Activated B cell treated with CpG ODN at 0.5 μM for 24 hours (primary cell): Measurements from ENCODE around the gene ESM1. TPM values are rescaled to one million over a fixed set of nuclear protein-coding genes. Genes with fewer than 3 reads are reported as not detected.

ENCODE experiments used
- ATAC-seq: fragments of 200-7000 bp; cut with Tn5 transposase; one replicate; pipeline ENCODE4 v1.10.0; 2021; ENCODE audit warnings: low read depth, mild to moderate bottlenecking, moderate library complexity
- CTCF ChIA-PET: fragments of 350-600 bp; sonication (Branson Sonifier 250); formaldehyde crosslinking; loops from one replicate; lab custom pipeline; 2021; ENCODE audit warnings: antibody characterized with exemption; lab: Charles Lee
- POLR2A ChIA-PET: fragments of 350-600 bp; sonication (Branson Sonifier 250); formaldehyde crosslinking; loops from one replicate; lab custom pipeline; 2021; ENCODE audit warnings: antibody characterized with exemption; lab: Charles Lee
- DNase-seq: peaks from one replicate; pipeline ENCODE4 v3.0.0; 2022
- H3K27ac Mint-ChIP-seq: one replicate; pipeline ENCODE4 v1.8.0; 2020; ENCODE audit warnings: mixed read lengths
- H3K27me3 Mint-ChIP-seq: one replicate; pipeline ENCODE4 v1.8.0; 2021; ENCODE audit warnings: mixed read lengths
- H3K36me3 Mint-ChIP-seq: one replicate; pipeline ENCODE4 v1.8.0; 2021; ENCODE audit warnings: low read depth, mixed read lengths
- H3K4me1 Mint-ChIP-seq: one replicate; pipeline ENCODE4 v1.8.0; 2021; ENCODE audit warnings: mixed read lengths
- H3K4me3 Mint-ChIP-seq: one replicate; pipeline ENCODE4 v1.8.0; 2020; ENCODE audit warnings: mild to moderate bottlenecking, mixed read lengths
- H3K9me3 Mint-ChIP-seq: one replicate; pipeline ENCODE4 v1.8.0; 2020; ENCODE audit warnings: mixed read lengths
- intact Hi-C: fragments of 100-400 bp; cut with micrococcal nuclease; formaldehyde crosslinking; loops from one replicate; pipeline ENCODE4 v1.15.1; 2024
- total RNA-seq: library from RNA; stranded (reverse); gene quantifications from 2 replicates; pipeline ENCODE4 v1.2.3, GENCODE V29; 2022
- TF ChIP-seq, protein P1 (sequence below): fragments of 200-600 bp; IDR thresholded peaks from one replicate; pipeline ENCODE4 v1.8.0; 2022; ENCODE audit warnings: antibody characterized with exemption, mild to moderate bottlenecking

ESM1 gene, protein sequence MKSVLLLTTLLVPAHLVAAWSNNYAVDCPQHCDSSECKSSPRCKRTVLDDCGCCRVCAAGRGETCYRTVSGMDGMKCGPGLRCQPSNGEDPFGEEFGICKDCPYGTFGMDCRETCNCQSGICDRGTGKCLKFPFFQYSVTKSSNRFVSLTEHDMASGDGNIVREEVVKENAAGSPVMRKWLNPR
- total RNA-seq = not detected in 2 replicates

DNA sequence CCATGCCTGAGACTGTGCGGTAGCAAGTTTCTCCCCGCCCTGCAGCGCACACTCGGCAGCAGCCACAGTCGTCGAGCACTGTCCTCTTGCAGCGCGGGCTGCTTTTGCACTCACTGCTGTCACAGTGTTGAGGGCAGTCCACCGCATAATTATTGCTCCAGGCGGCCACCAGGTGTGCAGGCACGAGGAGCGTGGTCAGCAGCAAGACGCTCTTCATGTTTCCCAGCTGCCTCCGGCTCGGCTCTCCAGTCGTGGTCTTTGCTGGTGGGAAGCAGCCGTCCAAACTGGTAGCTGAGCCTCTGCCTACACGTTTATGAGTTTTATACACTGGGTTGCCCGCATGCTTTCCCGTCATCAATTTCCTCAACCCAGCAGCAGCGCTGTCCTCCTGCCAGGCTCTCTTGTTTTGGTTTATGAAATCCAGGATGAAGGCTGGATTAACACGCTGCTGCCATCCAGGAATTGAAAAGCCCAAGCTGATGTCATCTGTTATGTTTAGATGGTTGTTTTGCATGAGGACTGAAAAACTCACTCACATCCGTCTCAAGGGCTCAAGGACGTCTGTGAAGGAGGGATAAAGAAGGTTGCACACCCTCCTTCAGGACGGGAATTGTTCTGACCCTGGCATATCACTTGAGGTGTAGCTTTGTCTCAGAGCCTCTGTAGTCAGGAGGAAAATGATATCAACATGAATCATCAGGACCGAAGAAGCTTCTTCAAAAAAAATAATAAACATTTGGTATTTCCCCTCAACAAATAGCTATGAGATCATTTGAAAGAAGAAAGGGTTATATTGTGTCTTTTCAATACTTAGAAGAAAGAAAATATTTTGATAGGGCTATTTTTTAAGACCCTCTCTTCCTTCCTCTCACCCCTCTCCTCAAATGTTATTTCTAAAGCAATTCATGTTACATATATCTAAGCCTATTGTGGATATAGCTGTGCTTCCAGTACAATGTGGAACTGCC is at the start of gene ESM1:
TSS of gene ESM1 (minus strand) at position 293 of the 968 bp plus-strand sequence. CDS start at position 217, 76 bp downstream.
- ATAC-seq = no peak
- DNase-seq = no peak
- Mint-ChIP-seq H3K36me3 (no peaks in the 10 kb centered on the region), H3K27me3 (peaks cover 25% of the 10 kb centered on the region), H3K4me3 (no peak within 1 kb of the TSS), H3K27ac (no peak within 1 kb of the TSS), H3K9me3 (no peaks in the 10 kb centered on the region), H3K4me1 (no peaks in the 10 kb centered on the region)
- TF ChIP-seq, protein P1, sequence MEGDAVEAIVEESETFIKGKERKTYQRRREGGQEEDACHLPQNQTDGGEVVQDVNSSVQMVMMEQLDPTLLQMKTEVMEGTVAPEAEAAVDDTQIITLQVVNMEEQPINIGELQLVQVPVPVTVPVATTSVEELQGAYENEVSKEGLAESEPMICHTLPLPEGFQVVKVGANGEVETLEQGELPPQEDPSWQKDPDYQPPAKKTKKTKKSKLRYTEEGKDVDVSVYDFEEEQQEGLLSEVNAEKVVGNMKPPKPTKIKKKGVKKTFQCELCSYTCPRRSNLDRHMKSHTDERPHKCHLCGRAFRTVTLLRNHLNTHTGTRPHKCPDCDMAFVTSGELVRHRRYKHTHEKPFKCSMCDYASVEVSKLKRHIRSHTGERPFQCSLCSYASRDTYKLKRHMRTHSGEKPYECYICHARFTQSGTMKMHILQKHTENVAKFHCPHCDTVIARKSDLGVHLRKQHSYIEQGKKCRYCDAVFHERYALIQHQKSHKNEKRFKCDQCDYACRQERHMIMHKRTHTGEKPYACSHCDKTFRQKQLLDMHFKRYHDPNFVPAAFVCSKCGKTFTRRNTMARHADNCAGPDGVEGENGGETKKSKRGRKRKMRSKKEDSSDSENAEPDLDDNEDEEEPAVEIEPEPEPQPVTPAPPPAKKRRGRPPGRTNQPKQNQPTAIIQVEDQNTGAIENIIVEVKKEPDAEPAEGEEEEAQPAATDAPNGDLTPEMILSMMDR = no peak
- ChIA-PET CTCF (no interaction called here), POLR2A (no interaction called here)
- intact Hi-C loops = no loop called here

DNA sequence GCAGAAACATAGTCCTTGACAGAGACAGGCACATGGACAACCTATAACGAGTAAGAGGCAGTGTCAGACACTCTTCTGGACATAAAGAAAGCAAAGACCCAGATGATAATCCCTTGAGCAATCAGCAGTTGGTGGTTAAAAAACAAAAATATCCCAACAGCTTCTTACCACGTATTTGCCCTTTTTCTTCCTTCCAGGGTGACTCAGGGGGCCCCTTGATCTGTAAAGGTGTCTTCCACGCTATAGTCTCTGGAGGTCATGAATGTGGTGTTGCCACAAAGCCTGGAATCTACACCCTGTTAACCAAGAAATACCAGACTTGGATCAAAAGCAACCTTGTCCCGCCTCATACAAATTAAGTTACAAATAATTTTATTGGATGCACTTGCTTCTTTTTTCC is 48.2 kb upstream of the ESM1 start:
- TF ChIP-seq, protein P1 = no peak
- POLR2A ChIA-PET = no interaction called here
- Mint-ChIP-seq H3K4me1 (peaks cover 6% of the 10 kb centered on the region), H3K4me3 (no peak overlapping the region), H3K9me3 (no peaks in the 10 kb centered on the region), H3K36me3 (no peaks in the 10 kb centered on the region), H3K27ac (no peak overlapping the region), H3K27me3 (no peaks in the 10 kb centered on the region)
- DNase-seq (no peak), ATAC-seq (no peak)
- CTCF ChIA-PET = no interaction called here
- intact Hi-C loops = no loop called here

DNA sequence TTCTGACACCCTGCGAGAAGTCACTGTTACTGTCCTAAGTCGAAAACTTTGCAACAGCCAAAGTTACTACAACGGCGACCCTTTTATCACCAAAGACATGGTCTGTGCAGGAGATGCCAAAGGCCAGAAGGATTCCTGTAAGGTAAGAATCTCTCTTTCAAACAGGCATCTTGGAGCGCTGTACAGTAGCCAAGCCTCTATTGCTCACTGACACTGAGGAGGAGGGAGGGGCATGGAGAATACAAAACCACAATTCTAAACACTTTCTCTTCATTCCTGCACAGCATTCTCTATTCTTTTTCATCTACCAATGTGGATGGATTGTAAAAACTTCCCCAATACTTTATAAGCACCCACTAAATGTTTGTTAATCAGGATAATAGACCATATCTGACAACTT is 46.1 kb upstream of the ESM1 start:
- ChIA-PET CTCF (no interaction called here), POLR2A (no interaction called here)
- ATAC-seq (no peak), DNase-seq (no peak)
- no peaks in the 10 kb centered on the region for H3K9me3 Mint-ChIP-seq
- H3K27ac Mint-ChIP-seq = no peak overlapping the region
- TF ChIP-seq, protein P1 = no peak
- peaks cover 9% of the 10 kb centered on the region for H3K4me1 Mint-ChIP-seq
- H3K27me3 Mint-ChIP-seq = peaks cover 2% of the 10 kb centered on the region
- H3K4me3 Mint-ChIP-seq = no peak overlapping the region
- intact Hi-C loops = no loop called here
- H3K36me3 Mint-ChIP-seq = no peaks in the 10 kb centered on the region

DNA sequence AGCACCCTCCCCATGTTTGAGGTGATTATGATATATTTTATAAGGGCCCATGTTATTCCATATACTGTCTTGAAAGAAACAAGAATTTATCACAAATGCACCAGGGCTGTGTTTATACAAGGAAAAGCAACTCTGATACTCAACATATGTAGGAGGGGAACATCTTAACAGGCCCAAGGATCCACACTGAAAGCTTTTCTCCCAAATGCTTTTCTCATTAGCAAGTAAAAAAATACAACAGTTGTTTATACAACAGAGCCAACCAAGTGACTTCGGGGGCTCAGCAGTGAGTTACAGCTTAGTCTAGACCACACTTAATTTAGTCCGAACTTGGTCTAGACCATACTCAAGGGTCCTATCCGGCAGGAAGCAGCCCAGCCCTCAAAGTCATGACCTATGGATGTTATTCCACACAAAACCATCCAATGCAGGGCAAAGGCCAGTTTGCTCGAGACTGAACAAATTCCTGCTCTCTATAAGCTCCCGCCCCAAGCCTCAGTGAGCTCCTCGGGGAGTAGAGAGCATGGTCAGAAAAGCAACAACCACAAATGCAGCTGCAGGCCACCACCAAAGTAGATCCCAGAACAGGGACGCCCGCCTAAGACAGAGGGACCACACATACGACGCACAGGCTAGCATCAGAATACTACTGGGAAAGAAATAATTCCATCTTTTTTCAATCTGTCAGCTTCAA is 45.4 kb upstream of the ESM1 start:
- TF ChIP-seq, protein P1 = no peak
- POLR2A ChIA-PET = no interaction called here
- ATAC-seq (no peak), DNase-seq (no peak)
- H3K27ac Mint-ChIP-seq = no peak overlapping the region
- CTCF ChIA-PET = no interaction called here
- no peak overlapping the region for H3K4me3 Mint-ChIP-seq
- peaks cover 2% of the 10 kb centered on the region for H3K27me3 Mint-ChIP-seq
- no peaks in the 10 kb centered on the region for H3K9me3 Mint-ChIP-seq
- H3K4me1 Mint-ChIP-seq = peaks cover 9% of the 10 kb centered on the region
- H3K36me3 Mint-ChIP-seq = no peaks in the 10 kb centered on the region
- intact Hi-C loops = no loop called here

DNA sequence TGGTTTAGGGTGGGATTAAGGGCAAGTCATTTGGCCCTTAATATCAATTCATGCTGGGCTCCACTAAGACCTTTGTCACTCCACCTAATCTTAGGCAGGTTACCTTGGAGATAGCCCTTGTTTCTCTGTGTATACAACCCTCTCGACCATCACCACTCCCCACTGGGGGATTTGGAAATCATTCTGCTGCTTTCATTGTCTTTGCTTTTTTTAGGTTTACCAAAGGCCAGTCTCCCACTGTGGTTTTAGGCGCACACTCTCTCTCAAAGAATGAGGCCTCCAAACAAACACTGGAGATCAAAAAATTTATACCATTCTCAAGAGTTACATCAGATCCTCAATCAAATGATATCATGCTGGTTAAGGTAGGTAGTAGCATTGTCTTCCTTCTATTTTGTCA is 44.8 kb upstream of the ESM1 start:
- Mint-ChIP-seq H3K9me3 (no peaks in the 10 kb centered on the region), H3K27ac (no peak overlapping the region), H3K27me3 (peaks cover 2% of the 10 kb centered on the region), H3K4me1 (peaks cover 9% of the 10 kb centered on the region), H3K36me3 (no peaks in the 10 kb centered on the region), H3K4me3 (no peak overlapping the region)
- ChIA-PET CTCF (no interaction called here), POLR2A (no interaction called here)
- DNase-seq = no peak
- no peak for ATAC-seq
- TF ChIP-seq, protein P1 = no peak
- intact Hi-C loops = no loop called here
